Eye (tissue), 1 donor: ENCODE measurements around the gene ACTL10.

Source experiments
- DNase-seq: peaks from one replicate; pipeline ENCODE4 v3.0.0-alpha.2; 2015

ACTL10 gene

DNA sequence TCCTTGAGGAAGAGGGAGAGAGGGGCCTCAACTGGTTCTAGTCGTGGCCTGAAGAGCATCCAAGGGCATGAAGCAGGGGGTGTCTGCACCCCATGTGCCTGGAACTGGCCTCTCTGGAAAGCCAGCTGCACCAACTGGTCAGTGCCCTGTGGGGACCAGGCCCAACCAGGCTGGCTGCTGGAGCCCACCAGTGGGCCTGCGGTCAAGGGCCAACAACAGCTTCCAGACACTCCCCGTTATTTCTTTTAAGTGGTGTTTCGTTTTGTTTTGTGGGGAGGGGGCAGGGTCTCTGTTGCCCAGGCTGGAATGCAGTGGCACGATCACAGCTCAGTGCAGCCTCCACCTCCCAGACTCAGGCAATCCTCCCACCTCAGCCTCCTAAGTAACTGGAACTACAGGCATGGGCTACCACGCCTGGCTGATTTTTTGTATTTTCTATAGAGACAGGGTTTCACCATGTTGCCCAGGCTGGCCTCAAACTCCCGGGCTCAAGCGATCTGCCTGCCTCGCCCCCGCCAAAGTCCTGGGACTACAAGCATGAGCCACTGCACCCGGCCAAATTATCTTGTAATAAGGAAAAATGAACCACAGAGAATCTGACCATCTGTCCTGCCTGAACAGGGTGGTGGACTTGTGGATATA is 16.5 kb upstream of the ACTL10 start:
- no peak for DNase-seq

GRCh38 chr20:33650753-33651561 is 15.8 kb upstream of the ACTL10 start:
- peak; percentile 53 for DNase-seq

DNA sequence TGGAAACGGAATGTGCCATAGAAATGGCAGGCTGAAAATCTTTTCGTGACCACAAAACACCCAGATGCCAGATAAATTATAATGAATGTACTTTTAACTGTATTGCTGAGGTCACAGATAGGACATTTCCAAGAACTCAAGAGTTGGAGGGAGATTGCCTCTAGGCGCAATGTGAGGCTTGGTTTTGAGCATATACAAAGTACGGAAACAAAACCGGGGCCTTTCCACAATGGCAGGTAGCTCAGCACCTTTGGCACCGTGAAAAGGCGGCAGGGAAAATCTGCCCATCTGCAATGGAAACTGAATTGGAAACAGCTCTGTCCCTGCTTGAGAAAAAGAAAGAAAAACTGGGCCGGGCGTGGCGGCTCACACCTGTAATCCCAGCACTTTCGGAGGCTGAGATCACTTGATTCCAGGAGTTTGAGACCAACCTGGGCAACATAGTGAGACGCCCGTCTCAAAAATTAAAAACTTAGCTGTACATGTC is 15.1 kb upstream of the ACTL10 start:
- no peak for DNase-seq

GRCh38 chr20:33653218-33653899 is 13.4 kb upstream of the ACTL10 start:
- peak; percentile 90 for DNase-seq

DNA sequence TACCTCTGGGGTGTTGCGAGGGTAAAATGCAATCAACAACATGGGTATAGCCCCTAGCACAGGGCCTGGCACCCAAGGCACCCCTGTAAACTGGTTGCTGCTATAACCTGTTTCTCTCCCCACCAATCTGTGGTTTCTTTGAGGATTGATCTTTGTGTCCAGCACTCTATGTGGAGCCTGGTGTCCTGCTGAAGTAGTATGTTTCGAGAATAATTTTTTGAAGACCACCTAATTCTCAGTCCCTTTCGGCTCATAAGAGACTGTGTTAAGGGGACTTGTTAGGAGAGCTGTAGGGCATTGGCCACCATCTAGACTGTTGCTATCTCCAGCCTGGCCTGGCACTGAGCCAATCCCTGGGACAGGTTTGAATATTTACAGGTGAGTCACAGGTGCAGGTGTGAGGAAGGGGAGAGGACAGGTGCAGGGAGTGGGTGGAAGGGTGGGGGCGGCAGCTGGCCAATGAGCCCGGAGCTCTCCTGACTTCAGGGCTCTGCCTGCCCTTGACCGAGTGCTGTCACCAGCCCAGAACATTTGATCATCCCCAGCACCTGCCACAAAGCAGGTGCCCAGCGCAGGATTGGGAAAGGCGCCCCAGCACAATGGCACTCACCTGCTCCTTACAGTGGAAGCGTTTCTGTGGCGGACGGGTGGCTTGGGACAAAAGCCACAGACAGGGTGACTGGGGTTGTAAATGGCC is 12.7 kb upstream of the ACTL10 start:
- no peak for DNase-seq

- DNase-seq = no peak
Observed at GRCh38 chr20:33654680-33655161, 12.0 kb upstream of the ACTL10 start.

DNA sequence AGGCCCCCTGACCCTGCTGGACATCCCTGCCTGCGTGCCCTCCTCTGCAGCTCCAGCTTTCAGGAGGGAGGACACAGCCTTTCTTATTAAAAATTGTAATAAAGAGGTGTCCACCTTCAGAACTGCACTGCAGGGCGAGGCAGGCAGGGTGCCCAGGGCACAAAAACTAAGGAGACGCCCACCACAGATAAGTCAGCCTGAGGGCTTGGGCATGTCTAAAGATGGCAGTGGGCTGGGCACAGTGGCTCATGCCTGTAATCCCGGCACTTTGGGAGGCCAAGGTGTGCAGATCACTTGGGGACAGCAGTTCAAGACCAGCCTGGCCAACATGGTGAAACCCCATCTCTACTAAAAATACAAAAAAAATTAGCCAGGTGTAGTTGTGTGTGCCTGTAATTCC is 11.6 kb upstream of the ACTL10 start:
- DNase-seq = no peak

GRCh38 chr20:33656010-33656782 is 10.5 kb upstream of the ACTL10 start:
- DNase-seq = no peak

DNA sequence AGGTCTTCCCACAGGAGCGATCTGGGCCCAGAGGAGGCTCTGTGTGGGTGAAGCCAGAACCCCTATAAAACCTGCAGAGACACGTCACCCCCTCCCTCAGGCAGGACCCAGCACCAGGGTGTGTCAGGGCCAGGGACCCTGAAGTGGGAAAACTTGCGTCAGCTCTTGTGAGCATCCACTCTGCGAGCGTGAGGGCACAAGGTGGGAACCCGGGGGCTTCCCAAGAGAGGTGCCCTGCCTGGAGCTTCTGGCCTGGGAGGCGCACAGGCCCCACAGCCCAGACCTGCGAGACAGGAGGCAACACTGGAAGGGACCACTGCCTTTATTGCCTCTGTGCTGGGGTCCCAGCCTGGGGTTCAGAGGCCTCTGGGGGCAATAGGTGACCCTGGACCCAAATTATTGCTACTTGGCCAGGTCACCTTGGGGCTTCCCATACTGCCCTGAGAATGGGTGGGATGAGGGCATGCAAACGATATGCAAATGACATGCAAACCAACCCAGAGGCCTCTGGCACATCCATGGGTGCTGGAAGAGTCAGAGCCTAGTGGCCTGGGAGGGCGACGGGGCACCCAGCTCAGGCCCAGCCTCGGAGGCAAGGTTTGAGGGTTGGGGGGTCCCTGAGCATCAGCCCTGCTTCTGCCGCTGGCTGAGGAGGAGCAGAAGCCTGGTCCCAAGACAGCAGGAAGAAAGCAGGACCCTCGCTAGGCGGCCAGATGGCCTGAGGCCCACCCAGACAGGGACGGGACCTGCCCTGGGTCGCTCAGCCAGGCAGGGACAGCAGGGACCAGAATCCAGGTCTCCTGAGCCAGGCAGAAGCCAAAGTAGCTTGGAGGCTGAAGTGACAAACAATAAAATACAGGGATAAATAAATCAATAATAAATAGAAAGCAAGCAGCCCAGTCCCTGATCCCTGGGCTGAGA is 9.7 kb upstream of the ACTL10 start:
- DNase-seq = no peak

- no peak for DNase-seq
Observed at GRCh38 chr20:33657704-33658095, 9.0 kb upstream of the ACTL10 start.

DNA sequence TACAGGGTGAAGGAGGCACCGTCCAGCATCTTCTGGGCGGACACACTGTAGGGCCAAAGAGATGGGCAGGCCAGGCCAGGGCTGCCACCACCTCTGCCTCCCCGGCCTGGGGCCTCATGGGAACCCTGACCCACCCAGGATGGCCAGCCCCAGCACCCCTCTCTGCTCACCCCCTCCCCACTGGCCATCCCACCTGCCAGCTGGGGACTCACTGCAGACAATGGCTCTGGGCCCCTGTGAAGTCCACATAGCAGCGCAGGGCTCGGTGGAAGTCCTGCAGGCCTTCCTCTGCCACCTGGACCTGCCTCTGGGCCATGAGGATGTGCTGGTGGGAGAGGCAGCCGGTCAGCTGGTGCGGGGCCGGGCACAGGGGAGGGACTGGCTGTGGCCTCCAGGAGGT is 8.2 kb upstream of the ACTL10 start:
- no peak for DNase-seq

GRCh38 chr20:33658929-33659328 is 7.8 kb upstream of the ACTL10 start:
- no peak for DNase-seq

DNA sequence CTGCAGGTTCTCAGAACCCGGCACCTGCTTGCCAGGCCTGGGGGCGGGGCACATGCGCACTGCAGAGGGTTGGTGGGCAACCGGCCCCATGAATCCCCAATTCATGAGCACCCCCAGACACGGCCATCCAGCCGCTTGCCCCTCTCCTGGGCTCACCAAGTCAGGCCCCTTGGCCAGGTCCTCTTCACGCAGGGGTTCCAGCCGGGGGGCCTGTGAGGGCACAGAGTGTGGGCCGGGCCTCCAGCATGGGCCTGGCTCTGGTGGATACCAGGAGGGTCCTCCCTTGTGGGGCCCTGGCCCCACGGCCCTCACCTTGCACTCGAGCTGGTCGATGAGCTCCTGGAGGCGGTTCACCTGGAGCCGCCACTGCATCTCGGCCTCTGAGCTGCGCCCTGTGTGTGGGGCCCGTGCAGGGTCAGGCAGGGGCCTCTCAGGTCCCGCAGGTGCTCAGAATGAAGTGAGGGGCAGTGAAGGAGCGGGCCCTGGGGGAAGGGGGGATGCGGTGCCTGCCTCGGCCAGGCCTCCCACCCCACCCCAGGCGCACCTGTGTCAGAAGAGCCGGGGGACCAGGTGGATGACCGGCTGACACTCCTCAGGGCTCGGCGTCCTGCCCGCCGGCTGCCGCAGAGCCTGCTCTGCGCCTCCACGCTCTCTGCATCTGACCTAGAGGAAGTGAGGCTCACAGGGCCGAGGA is 7.3 kb upstream of the ACTL10 start:
- DNase-seq = no peak

GRCh38 chr20:33660035-33660684 is 6.6 kb upstream of the ACTL10 start:
- no peak for DNase-seq

DNA sequence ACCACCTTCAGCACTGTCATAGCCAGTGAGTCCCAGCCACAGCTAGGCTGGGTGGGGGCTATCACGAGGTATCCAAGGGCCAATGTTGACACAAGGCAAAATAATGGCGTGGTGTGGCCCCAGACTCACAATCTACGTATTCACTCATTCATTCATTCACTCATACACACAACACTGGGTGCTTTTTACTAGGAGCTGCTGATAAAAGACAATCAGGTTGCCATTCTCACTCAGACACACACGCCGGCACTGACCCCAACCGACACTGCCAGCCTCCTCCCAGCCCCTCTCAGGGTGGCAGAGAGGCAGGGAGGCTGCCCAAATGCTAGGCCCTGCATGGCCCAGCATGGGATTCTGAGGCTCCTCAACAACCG is 6.1 kb upstream of the ACTL10 start:
- DNase-seq = no peak

DNA sequence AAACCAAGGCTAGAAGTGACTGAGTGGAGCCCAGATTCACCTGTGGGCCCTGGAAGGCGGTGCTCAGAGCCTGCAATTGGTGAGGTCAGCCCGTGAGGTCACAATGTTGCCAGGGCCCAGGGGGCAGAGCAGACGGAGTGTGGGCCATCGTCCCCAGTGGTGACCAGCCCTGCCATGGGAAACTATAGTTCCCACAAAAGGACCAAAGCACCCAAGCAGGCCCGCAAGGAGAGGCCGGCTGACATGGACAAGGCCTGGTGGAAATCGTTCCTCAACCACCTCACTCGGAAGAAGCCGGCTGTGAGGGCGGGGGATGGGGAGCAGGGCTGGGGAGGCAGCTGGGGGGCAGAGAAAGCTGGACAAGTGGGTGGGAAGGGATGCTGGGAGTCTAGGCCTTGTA is 4.6 kb upstream of the ACTL10 start, which contains the start of gene C20orf144:
Gene C20orf144, plus strand, starts transcription at position 156 of the 400 bp plus-strand sequence. Its CDS starts 19 bp downstream, at position 175.
- no peak for DNase-seq

DNA sequence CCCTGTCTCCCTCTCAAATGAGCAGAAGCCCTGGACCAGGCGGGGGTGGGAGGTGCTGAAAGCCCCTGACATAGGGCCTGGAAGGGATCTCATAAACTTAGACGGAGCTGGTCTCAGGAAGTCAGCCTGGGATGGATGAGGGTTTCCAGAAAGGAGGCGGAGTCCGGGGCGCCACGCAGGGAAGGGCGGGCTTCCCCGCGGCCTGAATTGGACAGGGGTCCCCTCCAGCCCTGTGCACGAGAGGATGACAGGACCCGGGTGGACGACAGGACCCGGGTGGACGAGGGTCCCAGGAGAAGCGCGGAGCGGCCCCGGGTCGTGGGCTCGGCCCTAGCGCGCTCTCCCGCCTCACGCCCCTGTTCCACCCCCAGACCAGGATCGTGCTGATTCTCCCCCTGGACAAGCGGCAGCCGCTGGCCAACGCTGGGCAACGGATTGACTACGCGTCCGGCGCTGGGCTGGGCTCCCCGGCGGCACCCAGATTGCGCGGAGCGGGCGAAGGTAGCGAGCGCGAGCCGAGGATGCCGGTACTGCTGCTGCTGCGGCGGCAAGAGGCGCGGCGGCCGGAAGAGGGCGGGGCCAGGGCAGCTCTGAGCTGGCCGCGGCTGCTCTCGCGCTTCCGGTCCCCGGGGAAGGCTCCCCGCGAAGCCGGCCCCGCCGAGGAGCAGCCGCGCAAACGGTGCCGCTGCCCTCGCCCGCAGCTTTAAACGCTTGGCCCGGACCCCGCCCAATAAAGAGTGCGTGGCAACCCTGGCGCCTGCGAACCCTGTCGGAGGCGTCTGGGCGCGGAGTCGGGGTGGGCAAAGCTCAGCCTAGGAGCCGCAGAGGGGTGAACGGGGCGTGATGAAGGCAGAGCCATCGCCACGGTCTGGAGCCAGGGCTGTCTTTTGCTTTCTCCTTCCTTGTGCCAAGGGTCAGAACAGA is 3.3 kb upstream of the ACTL10 start:
- peak; percentile 89 for DNase-seq

GRCh38 chr20:33664085-33664761 is 2.5 kb upstream of the ACTL10 start:
- DNase-seq = no peak
